PC-3 (cell line): Measurements from ENCODE around the gene CACNA1H. TPM values are rescaled to one million over a fixed set of nuclear protein-coding genes. Genes with fewer than 3 reads are reported as not detected.

ENCODE experiments used
- ATAC-seq: fragments of 200-7000 bp; cut with Tn5 transposase; 2 replicates; pipeline ENCODE4 v1.9.1; 2020; ENCODE audit warnings: mild to moderate bottlenecking, moderate library complexity
- BruUV-seq: library from RNA; stranded (reverse); fragments of 400-500 nt; replicated peaks from 2 replicates; lab custom pipeline; 2021; lab: Mats Ljungman, UMichigan
- CTCF ChIA-PET: fragments of 300-600 bp; sonication (Branson Sonifier 250); formaldehyde crosslinking; loops from one replicate; lab custom pipeline; 2022; ENCODE audit warnings: antibody characterized with exemption; lab: Charles Lee
- POLR2A ChIA-PET: fragments of 300-600 bp; sonication (Branson Sonifier 250); formaldehyde crosslinking; loops from one replicate; lab custom pipeline; 2022; ENCODE audit warnings: antibody characterized with exemption; ENCODE audit not compliant: unreplicated experiment; lab: Charles Lee
- DNase-seq: peaks from one replicate; pipeline ENCODE4 v3.0.0-alpha.2; 2015
- H2AFZ ChIP-seq: fragments of 300-600 bp; sonication (generic); 2 replicates; pipeline ENCODE4 v1.6.0; 2016; ENCODE audit warnings: antibody characterized with exemption, low read length
- H3F3A ChIP-seq: fragments of 300-600 bp; sonication (generic); one replicate; pipeline ENCODE4 v1.6.0; 2017; ENCODE audit warnings: antibody characterized with exemption, low read length, control low read depth, mild to moderate bottlenecking; ENCODE audit not compliant: unreplicated experiment
- H3K27ac ChIP-seq: fragments of 300-600 bp; sonication (generic); 2 replicates; pipeline ENCODE4 v1.5.1; 2016; ENCODE audit warnings: mild to moderate bottlenecking, low read length
- H3K27me3 ChIP-seq: fragments of 300-600 bp; sonication (generic); 2 replicates; pipeline ENCODE4 v1.6.1; 2016; ENCODE audit warnings: low read length, mixed read lengths
- H3K36me3 ChIP-seq: fragments of 300-600 bp; sonication (generic); 2 replicates; pipeline ENCODE4 v1.6.1; 2016; ENCODE audit warnings: low read depth, mixed run types, low read length, mixed read lengths
- H3K4me1 ChIP-seq: fragments of 300-600 bp; sonication (generic); 2 replicates; pipeline ENCODE4 v1.5.1; 2016; ENCODE audit warnings: low read length; ENCODE audit not compliant: insufficient read depth
- H3K4me2 ChIP-seq: fragments of 300-600 bp; sonication (generic); 2 replicates; pipeline ENCODE4 v1.6.0; 2016; ENCODE audit warnings: low read length
- H3K4me3 ChIP-seq: fragments of 300-600 bp; sonication (generic); 2 replicates; pipeline ENCODE4 v1.5.1; 2016; ENCODE audit warnings: mild to moderate bottlenecking, low read length, mixed read lengths
- H3K79me2 ChIP-seq: fragments of 300-600 bp; sonication (generic); 2 replicates; pipeline ENCODE4 v1.6.1; 2017; ENCODE audit warnings: low read length, mixed read lengths
- H3K9ac ChIP-seq: fragments of 300-600 bp; sonication (generic); 2 replicates; pipeline ENCODE4 v1.6.0; 2016; ENCODE audit warnings: mild to moderate bottlenecking, low read length
- H3K9me2 ChIP-seq: fragments of 300-600 bp; sonication (generic); replicated peaks from 2 replicates; pipeline ENCODE4 v1.6.1; 2016; ENCODE audit warnings: mixed run types, low read length, mixed read lengths
- H3K9me3 ChIP-seq: fragments of 300-600 bp; sonication (generic); 2 replicates; pipeline ENCODE4 v1.6.1; 2016; ENCODE audit warnings: low read length, mixed read lengths
- H4K20me1 ChIP-seq: fragments of 300-600 bp; sonication (generic); 2 replicates; pipeline ENCODE4 v1.6.1; 2016; ENCODE audit warnings: low read length, mixed read lengths
- CTCF ChIP-seq: fragments of 300-600 bp; sonication (generic); conservative IDR thresholded peaks from 2 replicates; pipeline ENCODE4 v1.5.1; 2017; ENCODE audit warnings: antibody characterized with exemption, low read depth, mild to moderate bottlenecking, low read length
- EZH2 ChIP-seq: fragments of 300-600 bp; sonication (generic); IDR thresholded peaks from one replicate; pipeline ENCODE4 v1.6.1; 2017; ENCODE audit warnings: antibody characterized with exemption, mild to moderate bottlenecking, low read length; ENCODE audit not compliant: unreplicated experiment
- EZH2phosphoT487 ChIP-seq: fragments of 300-600 bp; sonication (generic); IDR thresholded peaks from 2 replicates; pipeline ENCODE4 v1.6.1; 2018; ENCODE audit warnings: mild to moderate bottlenecking, antibody characterized with exemption, low read length, borderline replicate concordance
- intact Hi-C: fragments of 100-400 bp; cut with micrococcal nuclease; formaldehyde crosslinking; loops from 2 replicates; pipeline ENCODE4 v1.9.0; 2023
- total RNA-seq: library from RNA; depleted of rRNA; stranded (reverse); fragments of >200 nt; gene quantifications from 2 replicates; pipeline ENCODE4 v1.2.3, GENCODE V29; 2014

Gene CACNA1H
- total RNA-seq, 1 experiment from 2014 or later, result 4.1 TPM

DNA sequence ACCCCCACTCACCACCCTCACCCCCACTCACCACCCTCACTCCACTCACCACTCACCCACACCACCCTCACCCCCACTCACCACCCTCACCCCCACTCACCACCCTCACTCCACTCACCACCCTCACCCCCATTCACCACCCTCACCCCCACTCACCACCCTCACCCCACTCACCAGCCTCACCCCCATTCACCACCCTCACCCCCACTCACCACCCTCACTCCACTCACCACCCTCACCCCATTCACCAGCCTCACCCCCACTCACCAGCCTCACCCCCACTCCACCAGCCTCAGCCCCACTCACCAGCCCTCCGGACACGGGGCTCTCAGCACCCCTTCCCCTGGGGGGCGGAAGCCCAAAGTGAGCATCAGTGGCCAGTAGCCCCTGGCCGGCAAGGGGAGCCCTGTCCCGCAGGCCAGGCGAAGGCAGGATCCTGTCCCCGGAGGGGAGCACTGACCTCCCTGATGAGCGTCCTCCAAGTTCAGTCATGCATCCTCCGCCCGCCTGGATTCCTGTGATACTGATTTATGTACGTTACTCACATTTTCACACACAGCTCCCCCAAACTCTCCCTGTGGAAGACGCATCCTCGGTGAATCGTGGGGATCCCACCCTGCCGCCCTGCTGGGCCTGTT lies 38.9 kb upstream of the CACNA1H start:
- Histone ChIP-seq H3K4me1 (no peaks in the 10 kb centered on the region), H4K20me1 (no peaks in the 10 kb centered on the region), H3K9me3 (no peaks in the 10 kb centered on the region), H3K4me2 (no peak overlapping the region), H3K27me3 (peaks cover 14% of the 10 kb centered on the region), H3K9me2 (no peaks in the 10 kb centered on the region), H3K79me2 (no peaks in the 10 kb centered on the region), H3F3A (no peaks in the 10 kb centered on the region), H3K9ac (no peak overlapping the region), H3K36me3 (no peaks in the 10 kb centered on the region), H3K4me3 (no peak overlapping the region), H2AFZ (no peak overlapping the region), H3K27ac (no peak overlapping the region)
- ChIA-PET CTCF (no interaction called here), POLR2A (no interaction called here)
- ATAC-seq (no peak), DNase-seq (no peak)
- intact Hi-C loops, result no loop called here
- no peak for TF ChIP-seq EZH2phosphoT487
- no peak for TF ChIP-seq CTCF
- no peak for TF ChIP-seq EZH2
- BruUV-seq, result no TSS peak

DNA sequence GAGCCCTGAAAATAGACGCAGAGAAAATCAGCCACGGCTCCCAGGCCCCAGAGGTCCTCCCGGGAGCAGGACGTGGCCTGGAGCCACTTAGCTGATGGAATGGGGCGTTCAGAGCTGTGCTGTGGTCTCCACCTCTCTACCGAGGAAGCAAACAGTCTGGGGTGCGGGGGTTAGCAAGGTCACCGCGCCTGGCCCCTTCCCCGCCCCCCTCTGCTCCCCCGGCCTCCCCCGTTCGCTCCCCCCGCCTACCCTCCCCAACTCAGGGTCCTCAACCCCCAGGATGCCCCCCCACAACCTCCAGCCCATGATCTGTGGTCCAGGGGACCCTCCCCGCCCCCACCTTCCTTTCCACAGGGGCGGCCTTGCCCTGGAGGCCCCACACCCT lies 36.2 kb upstream of the CACNA1H start:
- no peaks in the 10 kb centered on the region for H3K9me3 ChIP-seq
- no peak overlapping the region for H3K4me2 ChIP-seq
- TF ChIP-seq EZH2, result no peak
- TF ChIP-seq EZH2phosphoT487, result no peak
- no peak for TF ChIP-seq CTCF
- H3K9me2 ChIP-seq, result no peaks in the 10 kb centered on the region
- ATAC-seq (no peak), DNase-seq (no peak)
- intact Hi-C loops, result no loop called here
- no peaks in the 10 kb centered on the region for H3F3A ChIP-seq
- H3K27me3 ChIP-seq, result no peaks in the 10 kb centered on the region
- H3K4me3 ChIP-seq, result no peak overlapping the region
- ChIA-PET CTCF (no interaction called here), POLR2A (no interaction called here)
- H3K27ac ChIP-seq, result no peak overlapping the region
- no TSS peak for BruUV-seq
- H3K79me2 ChIP-seq, result no peaks in the 10 kb centered on the region
- H3K9ac ChIP-seq, result no peak overlapping the region
- no peaks in the 10 kb centered on the region for H3K4me1 ChIP-seq
- no peak overlapping the region for H2AFZ ChIP-seq
- H3K36me3 ChIP-seq, result no peaks in the 10 kb centered on the region
- H4K20me1 ChIP-seq, result no peaks in the 10 kb centered on the region

- DNase-seq (no peak), ATAC-seq (no peak)
- Histone ChIP-seq H3K9me3 (no peaks in the 10 kb centered on the region), H3K9ac (no peak overlapping the region), H3K4me1 (no peaks in the 10 kb centered on the region), H3K4me2 (no peak overlapping the region), H4K20me1 (no peaks in the 10 kb centered on the region), H3K27me3 (no peaks in the 10 kb centered on the region), H3K36me3 (no peaks in the 10 kb centered on the region), H3K27ac (no peak overlapping the region), H3K79me2 (no peaks in the 10 kb centered on the region), H3K9me2 (no peaks in the 10 kb centered on the region), H3F3A (no peaks in the 10 kb centered on the region), H2AFZ (no peak overlapping the region), H3K4me3 (no peak overlapping the region)
- ChIA-PET POLR2A (no interaction called here), CTCF (no interaction called here)
- TF ChIP-seq CTCF (no peak), EZH2phosphoT487 (no peak), EZH2 (no peak)
- intact Hi-C loops, result no loop called here
- no TSS peak for BruUV-seq
Observed at GRCh38 chr16:1117176-1117900, 35.6 kb upstream of the CACNA1H start.
